Fibroblast of lung (primary cell): ENCODE measurements around the gene NDUFA6. TPM values are rescaled to one million over a fixed set of nuclear protein-coding genes. Genes with fewer than 3 reads are reported as not detected.
A peak's percentile ranks its signal among the peaks of the same experiment; 100 is the strongest.
"Not testable (repeated sequence)": the region's sequence is repeated elsewhere in the genome, so short reads cannot be mapped to it uniquely, and the experiment has no call there.

Experiments
- DNase-seq, 2 donors: peaks; one replicate each; pipeline versions ENCODE4 v3.0.0 to v3.0.0-alpha.2; 2010; ENCODE audit warnings: low read depth in 2 of 2
- H2AFZ ChIP-seq: 2 replicates; pipeline ENCODE4 v1.5.1; 2012; ENCODE audit warnings: low read length, control low read depth, inconsistent platforms
- H3K27ac ChIP-seq: 2 replicates; pipeline ENCODE4 v1.5.1; 2011; ENCODE audit warnings: low read length, control low read depth; ENCODE audit not compliant: insufficient read depth
- H3K27me3 ChIP-seq: 2 replicates; pipeline ENCODE4 v1.5.1; 2011; ENCODE audit warnings: mild to moderate bottlenecking, low read length; ENCODE audit not compliant: control insufficient read depth, insufficient read depth
- H3K36me3 ChIP-seq: 2 replicates; pipeline ENCODE4 v1.5.1; 2011; ENCODE audit warnings: low read length; ENCODE audit not compliant: control insufficient read depth, insufficient read depth
- H3K4me1 ChIP-seq: 2 replicates; pipeline ENCODE4 v1.5.1; 2011; ENCODE audit warnings: low read length; ENCODE audit not compliant: control insufficient read depth, insufficient read depth; ENCODE audit errors: extremely low read depth
- H3K4me2 ChIP-seq: 2 replicates; pipeline ENCODE4 v1.5.1; 2011; ENCODE audit warnings: low read length, control low read depth; ENCODE audit not compliant: insufficient read depth; ENCODE audit errors: extremely low read depth
- H3K4me3 ChIP-seq, 4 experiments: fragments of 200-600 bp in 1 of 4; sonication (generic) in 1 of 4; replicated peaks in 1 of 4; 2 replicates each; pipeline ENCODE4 v1.5.1; 2011 to 2016; ENCODE audit warnings: low read length in 4 of 4, low read depth in 3 of 4, mild to moderate bottlenecking in 3 of 4, control low read depth in 2 of 4, inconsistent platforms in 1 of 4, mixed read lengths in 1 of 4; ENCODE audit not compliant: insufficient read depth in 1 of 4; ENCODE audit errors: control extremely low read depth in 1 of 4
- H3K79me2 ChIP-seq: 2 replicates; pipeline ENCODE4 v1.5.1; 2012; ENCODE audit warnings: mild to moderate bottlenecking, low read length, inconsistent platforms; ENCODE audit not compliant: control insufficient read depth, insufficient read depth
- H3K9ac ChIP-seq: 2 replicates; pipeline ENCODE4 v1.5.1; 2011; ENCODE audit warnings: mild to moderate bottlenecking, low read length, control low read depth; ENCODE audit not compliant: insufficient read depth
- H3K9me3 ChIP-seq: 2 replicates; pipeline ENCODE4 v1.5.1; 2012; ENCODE audit warnings: low read depth, low read length; ENCODE audit not compliant: control insufficient read depth, insufficient read depth
- H4K20me1 ChIP-seq: 2 replicates; pipeline ENCODE4 v1.5.1; 2011; ENCODE audit warnings: low read length; ENCODE audit not compliant: control insufficient read depth, insufficient read depth; ENCODE audit errors: extremely low read depth
- CTCF ChIP-seq, 2 donors: IDR thresholded peaks in 1 of 2; conservative IDR thresholded peaks in 1 of 2; 1 replicate in 1 of 2; 2 replicates in 1 of 2; pipeline ENCODE4 v1.5.1; 2011 to 2012; ENCODE audit warnings: low read length in 2 of 2, control low read depth in 1 of 2, inconsistent platforms in 1 of 2, low read depth in 1 of 2, mild to moderate bottlenecking in 1 of 2
- EZH2 ChIP-seq: IDR thresholded peaks from 2 replicates; pipeline ENCODE4 v1.5.1; 2012; ENCODE audit warnings: low read length, control low read depth, mild to moderate bottlenecking; ENCODE audit errors: missing control alignments
- polyA plus RNA-seq, 2 donors: library from polyadenylated mRNA; depleted of rRNA in 1 of 2; stranded (reverse) in 1 of 2; unstranded in 1 of 2; fragments of >200 nt; gene quantifications; 2 replicates each; pipeline ENCODE4 v1.2.1, GENCODE V29; 2011 to 2012; ENCODE audit warnings: missing spikeins in 1 of 2
- total RNA-seq: library from RNA; depleted of rRNA; stranded (reverse); fragments of >200 nt; gene quantifications from 2 replicates; pipeline ENCODE4 v1.2.1, GENCODE V29; 2014

The NDUFA6 gene
- total and polyA plus RNA-seq, 2 donors (not counting 1 experiment from before 2014, with no cell fraction given) = 68.5 to 87.8 TPM

- H4K20me1 ChIP-seq, H3K9me3 ChIP-seq, H3K27me3 ChIP-seq, H3K79me2 ChIP-seq, H3K36me3 ChIP-seq, H3K4me3 ChIP-seq, H3K4me2 ChIP-seq, H2AFZ ChIP-seq, H3K9ac ChIP-seq, H3K27ac ChIP-seq, H3K4me1 ChIP-seq: not testable (repeated sequence)
- DNase-seq = peak in 1 of 2 donors; percentile 15
- TF ChIP-seq CTCF (conservative IDR thresholded peaks at IDR 0.05 in 1 of 2, IDR thresholded peaks at IDR 0.05 in 1 of 2; ENCODE audit: low read depth in 1 of 2, low read length in 2 of 2) = peak in 1 of 2 donors; percentile 18
These were observed 22.2 kb upstream of the NDUFA6 start for GRCh38 chr22:42112793-42113192.

- H3K4me3 ChIP-seq = no peak overlapping the region
- H3K4me2 ChIP-seq = no peak overlapping the region
- no peak overlapping the region for H2AFZ ChIP-seq
- DNase-seq = no peak
- no peaks in the 10 kb centered on the region for H3K79me2 ChIP-seq
- H3K36me3 ChIP-seq = no peaks in the 10 kb centered on the region
- no peaks in the 10 kb centered on the region for H4K20me1 ChIP-seq
- TF ChIP-seq CTCF (conservative IDR thresholded peaks at IDR 0.05 in 1 of 2, IDR thresholded peaks at IDR 0.05 in 1 of 2; ENCODE audit: low read depth in 1 of 2, low read length in 2 of 2) = no peak
- TF ChIP-seq EZH2 = no peak
- H3K9me3 ChIP-seq = no peaks in the 10 kb centered on the region
- no peaks in the 10 kb centered on the region for H3K27me3 ChIP-seq
- no peak overlapping the region for H3K27ac ChIP-seq
- H3K9ac ChIP-seq = no peak overlapping the region
- H3K4me1 ChIP-seq = no peaks in the 10 kb centered on the region
These were observed 21.2 kb upstream of the NDUFA6 start for GRCh38 chr22:42111798-42112197.

GRCh38 chr22:42108848-42109247, 18.3 kb upstream of the NDUFA6 start:
- no peak for TF ChIP-seq CTCF (conservative IDR thresholded peaks at IDR 0.05 in 1 of 2, IDR thresholded peaks at IDR 0.05 in 1 of 2; ENCODE audit: low read depth in 1 of 2, low read length in 2 of 2)
- TF ChIP-seq EZH2 = no peak
- H3K36me3 ChIP-seq = no peaks in the 10 kb centered on the region
- H3K4me1 ChIP-seq = no peaks in the 10 kb centered on the region
- H3K79me2 ChIP-seq = no peaks in the 10 kb centered on the region
- no peaks in the 10 kb centered on the region for H3K27me3 ChIP-seq
- H3K9me3 ChIP-seq = no peaks in the 10 kb centered on the region
- H2AFZ ChIP-seq = no peak overlapping the region
- no peak for DNase-seq
- no peaks in the 10 kb centered on the region for H4K20me1 ChIP-seq
- H3K9ac ChIP-seq = no peak overlapping the region
- H3K27ac ChIP-seq = no peak overlapping the region
- H3K4me3 ChIP-seq = no peak overlapping the region
- H3K4me2 ChIP-seq = no peak overlapping the region

DNA sequence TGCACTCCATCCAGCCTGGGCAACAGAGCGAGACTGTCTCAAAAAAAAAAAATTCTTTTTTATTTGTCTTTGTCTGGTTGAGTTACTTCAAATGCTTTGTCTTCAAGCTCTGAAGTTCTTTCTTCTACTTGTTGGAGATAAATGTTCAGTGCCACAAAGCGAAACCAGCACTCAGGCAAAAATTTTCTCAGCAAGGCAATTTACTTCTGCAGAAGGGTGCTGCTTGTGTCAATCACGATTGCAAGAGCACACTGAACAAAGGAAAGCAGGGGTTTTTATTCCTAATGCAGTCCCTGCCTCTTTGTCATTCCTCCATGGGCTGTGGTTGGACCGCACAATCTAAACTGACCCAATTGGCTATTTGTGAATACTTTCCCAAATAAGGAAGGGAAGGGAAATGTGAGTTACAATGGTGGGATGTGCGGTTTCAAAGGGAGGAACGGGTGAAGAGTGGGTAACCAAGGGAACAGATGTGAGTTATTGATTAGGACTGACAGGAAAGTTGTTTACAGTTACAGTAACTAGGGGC, 13.8 kb upstream of the NDUFA6 start:
- H2AFZ ChIP-seq, H3K79me2 ChIP-seq, H3K27ac ChIP-seq, H3K36me3 ChIP-seq, H3K27me3 ChIP-seq, H4K20me1 ChIP-seq, H3K4me1 ChIP-seq, H3K4me2 ChIP-seq, H3K9ac ChIP-seq, DNase-seq, H3K4me3 ChIP-seq, H3K9me3 ChIP-seq: not testable (repeated sequence)
